Endothelial cell of umbilical vein (primary cell): ENCODE measurements around the gene MTFMT. TPM values are rescaled to one million over a fixed set of nuclear protein-coding genes. Genes with fewer than 3 reads are reported as not detected.

Source experiments
- BruUV-seq: library from RNA; stranded (reverse); fragments of 400-500 nt; replicated peaks from 2 replicates; lab custom pipeline; 2021; lab: Mats Ljungman, UMichigan
- CTCF ChIA-PET: fragments of 300-600, 350-600 bp; sonication (Branson Sonifier 250); formaldehyde crosslinking; loops from one replicate; lab custom pipeline; 2021; ENCODE audit warnings: antibody characterized with exemption, inconsistent platforms; lab: Charles Lee
- POLR2A ChIA-PET: fragments of 300-600, 350-600 bp; sonication (Branson Sonifier 250); formaldehyde crosslinking; loops from one replicate; lab custom pipeline; 2021; ENCODE audit warnings: antibody characterized with exemption, inconsistent platforms; lab: Charles Lee
- DNase-seq: peaks from one replicate; pipeline ENCODE4 v3.0.0-alpha.2; 2011; ENCODE audit warnings: low read depth, low spot score
- FAIRE-seq: peaks from 2 replicates; lab custom pipeline; 2011; peaks lifted over from hg19 to GRCh38; lab: Jason Lieb, UNC
- H2AFZ ChIP-seq: 2 replicates; pipeline ENCODE4 v1.6.0; 2012; ENCODE audit warnings: low read depth, low read length, control low read depth, inconsistent platforms
- H3K27ac ChIP-seq: 2 replicates; pipeline ENCODE4 v1.5.1; 2011; ENCODE audit warnings: low read depth, mild to moderate bottlenecking, control low read depth, low read length, moderate library complexity; ENCODE audit not compliant: insufficient read depth
- H3K27me3 ChIP-seq, 2 experiments: 2 replicates each; pipeline versions ENCODE4 v1.6.0 to v1.6.1; 2011; ENCODE audit warnings: low read length in 2 of 2, mixed read lengths in 1 of 2; ENCODE audit not compliant: control insufficient read depth in 2 of 2, insufficient read depth in 2 of 2
- H3K36me3 ChIP-seq, 2 experiments: 2 replicates in 1 of 2; 3 replicates in 1 of 2; pipeline ENCODE4 v1.5.1; 2011; ENCODE audit warnings: low read length in 2 of 2, mild to moderate bottlenecking in 1 of 2, moderate library complexity in 1 of 2; ENCODE audit not compliant: control insufficient read depth in 2 of 2, insufficient read depth in 2 of 2; ENCODE audit errors: extremely low read depth in 1 of 2
- H3K4me1 ChIP-seq: 3 replicates; pipeline ENCODE4 v1.5.1; 2011; ENCODE audit warnings: mild to moderate bottlenecking, low read length; ENCODE audit not compliant: control insufficient read depth, insufficient read depth; ENCODE audit errors: extremely low read depth
- H3K4me2 ChIP-seq: 2 replicates; pipeline ENCODE4 v1.6.1; 2011; ENCODE audit warnings: low read length, control low read depth, mixed read lengths; ENCODE audit not compliant: insufficient read depth
- H3K4me3 ChIP-seq, 3 experiments: fragments of 200-600 bp in 1 of 3; sonication (generic), shearing (Covaris generic) in 1 of 3; replicated peaks in 1 of 3; 2 replicates each; pipeline ENCODE4 v1.5.1; 2011 to 2016; ENCODE audit warnings: control low read depth in 3 of 3, low read length in 3 of 3, mild to moderate bottlenecking in 2 of 3, inconsistent platforms in 1 of 3, low read depth in 1 of 3, moderate library complexity in 1 of 3; ENCODE audit not compliant: insufficient read depth in 1 of 3
- H3K79me2 ChIP-seq: 2 replicates; pipeline ENCODE4 v1.6.0; 2012; ENCODE audit warnings: low read length, inconsistent platforms; ENCODE audit not compliant: control insufficient read depth, insufficient read depth
- H3K9ac ChIP-seq: replicated peaks from 2 replicates; pipeline ENCODE3; 2011; ENCODE audit warnings: low read length, control low read depth; ENCODE audit not compliant: insufficient read depth; ENCODE audit errors: extremely low read depth
- H3K9me1 ChIP-seq: replicated peaks from 3 replicates; pipeline ENCODE4 v1.6.0; 2011; ENCODE audit warnings: mild to moderate bottlenecking, low read length; ENCODE audit not compliant: control insufficient read depth, insufficient read depth; ENCODE audit errors: extremely low read depth
- H3K9me3 ChIP-seq: replicated peaks from 2 replicates; pipeline ENCODE4 v1.5.1; 2012; ENCODE audit warnings: low read length, inconsistent platforms; ENCODE audit not compliant: control insufficient read depth, insufficient read depth
- H4K20me1 ChIP-seq: replicated peaks from 2 replicates; pipeline ENCODE3; 2011; ENCODE audit warnings: mild to moderate bottlenecking, low read length; ENCODE audit not compliant: control insufficient read depth, insufficient read depth; ENCODE audit errors: extremely low read depth
- CTCF ChIP-seq, 2 donors: IDR thresholded peaks; 1 replicate in 1 of 2; 2 replicates in 1 of 2; pipeline ENCODE4 v1.5.1; 2011; ENCODE audit warnings: low read length in 2 of 2, mild to moderate bottlenecking in 2 of 2, moderate library complexity in 2 of 2, control low read depth in 1 of 2, inconsistent platforms in 1 of 2, low read depth in 1 of 2; ENCODE audit not compliant: insufficient read depth in 1 of 2; ENCODE audit errors: extremely low read depth in 1 of 2
- EZH2 ChIP-seq: IDR thresholded peaks from 2 replicates; pipeline ENCODE4 v1.6.1; 2012; ENCODE audit warnings: borderline replicate concordance, low read depth, mild to moderate bottlenecking, moderate library complexity, low read length, inconsistent platforms; ENCODE audit not compliant: severe bottlenecking
- FOS ChIP-seq: IDR thresholded peaks from 2 replicates; pipeline ENCODE4 v1.6.1; 2011; ENCODE audit warnings: mild to moderate bottlenecking, low read length, moderate library complexity, borderline replicate concordance; ENCODE audit not compliant: insufficient read depth
- GATA2 ChIP-seq: IDR thresholded peaks from 2 replicates; pipeline ENCODE4 v1.7.0; 2011; ENCODE audit warnings: low read depth, mild to moderate bottlenecking, moderate library complexity, mixed read lengths, low read length; ENCODE audit not compliant: insufficient read length, insufficient read depth
- JUN ChIP-seq: IDR thresholded peaks from 2 replicates; pipeline ENCODE4 v1.6.1; 2011; ENCODE audit warnings: borderline replicate concordance, low read depth; ENCODE audit not compliant: insufficient read length, insufficient read depth
- MAX ChIP-seq: IDR thresholded peaks from 2 replicates; pipeline ENCODE4 v1.6.1; 2011; ENCODE audit not compliant: insufficient read depth, insufficient read length
- MYC ChIP-seq: IDR thresholded peaks from one replicate; pipeline ENCODE4 v1.6.1; 2011; ENCODE audit warnings: mild to moderate bottlenecking, low read depth, low read length
- POLR2A ChIP-seq: IDR thresholded peaks from 2 replicates; pipeline ENCODE4 v1.6.1; 2012; ENCODE audit warnings: low read depth, mild to moderate bottlenecking, control low read depth, low read length
- POLR2AphosphoS5 ChIP-seq: IDR thresholded peaks from 2 replicates; pipeline ENCODE4 v1.6.1; 2012; ENCODE audit warnings: low read depth, mild to moderate bottlenecking, control low read depth, low read length, moderate library complexity; ENCODE audit not compliant: insufficient read depth
- dilution Hi-C: fragments of 300-500 bp; cut with MboI; formaldehyde crosslinking; loops from one replicate; pipeline ENCODE4 v1.15.0; 2019; ENCODE audit warnings: low sequenced_read_pairs; ENCODE audit not compliant: extremely low pct_ligation_motif_present
- intact Hi-C: fragments of 100-400 bp; cut with micrococcal nuclease; formaldehyde crosslinking; loops from one replicate; pipeline ENCODE4 v1.10.0; 2022
- polyA plus RNA-seq, 4 experiments: library from polyadenylated mRNA; depleted of rRNA in 3 of 4; stranded (reverse) in 3 of 4; unstranded in 1 of 4; fragments of >200 nt; gene quantifications; 2 replicates each; pipeline versions ENCODE4 v1.2.1 to v1.2.3, GENCODE V29; 2011 to 2012; ENCODE audit warnings: missing spikeins in 1 of 4
- total RNA-seq: library from RNA; stranded (reverse); gene quantifications from 2 replicates; pipeline ENCODE4 v1.2.3, GENCODE V29; 2021

Gene MTFMT
- total and polyA plus RNA-seq, 2 donors (not counting 3 experiments of a cell fraction or from before 2014, with no cell fraction given), result 7.5 to 20.4 TPM

- no peak overlapping the region for H3K4me3 ChIP-seq
- peaks cover 21 to 27% of the 10 kb centered on the region in 2 experiments for H3K27me3 ChIP-seq
- no peaks in the 10 kb centered on the region for H3K4me1 ChIP-seq
- intact Hi-C loops (no loop called here), dilution Hi-C loops (no loop called here)
- no peak for DNase-seq
- CTCF ChIA-PET, result no interaction called here
- no peaks in the 10 kb centered on the region for H3K79me2 ChIP-seq
- TF ChIP-seq JUN, result no peak
- TF ChIP-seq MAX, result no peak
- TF ChIP-seq POLR2AphosphoS5, result no peak
- TF ChIP-seq POLR2A, result no peak
- no peak for TF ChIP-seq EZH2
- TF ChIP-seq GATA2, result no peak
- TF ChIP-seq CTCF (IDR thresholded peaks at IDR 0.05; ENCODE audit: extremely low read depth in 1 of 2, insufficient read depth in 1 of 2, low read depth in 1 of 2, low read length in 2 of 2), result no peak
- no peak for TF ChIP-seq MYC
- TF ChIP-seq FOS, result no peak
- POLR2A ChIA-PET, result no interaction called here
- no peak overlapping the region for H2AFZ ChIP-seq
- FAIRE-seq, result no peak
- no peak overlapping the region for H3K4me2 ChIP-seq
- H3K9ac ChIP-seq, result no peak overlapping the region
- H3K9me3 ChIP-seq, result no peaks in the 10 kb centered on the region
- no peak overlapping the region for H3K27ac ChIP-seq
- no peaks in the 10 kb centered on the region for H3K36me3 ChIP-seq
- H3K9me1 ChIP-seq, result no peaks in the 10 kb centered on the region
- no peaks in the 10 kb centered on the region for H4K20me1 ChIP-seq
- no TSS peak for BruUV-seq
Observed at GRCh38 chr15:65071381-65071811, 42.0 kb upstream of the MTFMT start.
